HG03066 (cell line): Measurements from ENCODE around the gene TBX2.

ENCODE experiments used
- ATAC-seq: cut with Tn5 transposase; IDR thresholded peaks from one replicate; pipeline ENCODE4 v1.9.1; 2021; ENCODE audit warnings: low read depth; ENCODE audit not compliant: unreplicated experiment

The TBX2 gene

DNA sequence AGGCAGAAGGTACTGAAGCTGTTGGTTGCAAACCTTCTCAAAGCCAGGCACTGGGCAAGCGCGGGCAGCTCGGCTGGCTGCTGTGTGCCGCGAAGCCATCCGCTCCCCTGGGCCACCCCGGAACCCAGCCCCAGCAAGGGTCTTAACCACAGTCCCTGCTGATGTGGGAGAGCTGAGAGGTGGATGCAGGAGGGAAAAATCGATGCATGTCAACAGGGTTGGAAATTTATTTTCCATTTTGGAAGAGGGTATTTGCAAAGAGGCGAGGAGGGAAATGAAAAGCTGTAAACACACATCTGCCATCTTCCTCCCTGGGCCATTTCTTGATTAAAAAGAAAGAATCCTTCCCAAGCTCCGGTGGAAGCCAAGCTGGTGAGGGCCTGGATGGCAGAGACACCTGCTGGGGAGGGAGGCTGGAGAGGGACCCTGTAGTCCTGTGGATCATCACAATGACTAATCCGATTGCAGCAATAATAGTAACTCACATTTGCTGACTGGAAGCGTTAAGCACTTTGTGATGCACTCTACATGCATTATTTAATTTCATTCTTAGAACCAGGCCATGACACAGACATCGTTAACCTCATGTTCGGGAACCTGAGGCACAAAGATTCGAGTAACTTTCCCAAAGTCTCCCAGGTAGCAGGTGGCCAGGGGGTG lies 13.9 kb upstream of the TBX2 start:
- no peak for ATAC-seq

DNA sequence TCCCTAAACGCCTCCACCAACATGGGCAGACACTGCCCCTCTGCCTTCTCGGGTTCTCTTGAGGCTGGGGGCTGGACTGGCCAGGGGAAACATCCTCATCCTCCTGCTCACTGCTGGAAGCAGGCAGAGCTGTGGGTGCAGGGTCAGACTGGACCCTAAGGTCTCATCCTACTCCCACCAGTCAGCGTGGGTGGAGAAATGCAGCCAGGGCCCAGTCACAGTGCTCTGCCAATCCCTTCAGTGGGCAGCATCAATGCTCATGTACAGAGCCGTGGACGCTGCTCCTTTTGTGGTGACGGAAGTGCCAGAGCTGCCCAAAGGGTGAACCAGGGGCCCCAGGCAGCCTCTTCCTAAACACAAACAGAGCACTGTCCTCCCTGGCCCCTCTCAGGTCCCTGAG lies 13.4 kb upstream of the TBX2 start:
- ATAC-seq = no peak

DNA sequence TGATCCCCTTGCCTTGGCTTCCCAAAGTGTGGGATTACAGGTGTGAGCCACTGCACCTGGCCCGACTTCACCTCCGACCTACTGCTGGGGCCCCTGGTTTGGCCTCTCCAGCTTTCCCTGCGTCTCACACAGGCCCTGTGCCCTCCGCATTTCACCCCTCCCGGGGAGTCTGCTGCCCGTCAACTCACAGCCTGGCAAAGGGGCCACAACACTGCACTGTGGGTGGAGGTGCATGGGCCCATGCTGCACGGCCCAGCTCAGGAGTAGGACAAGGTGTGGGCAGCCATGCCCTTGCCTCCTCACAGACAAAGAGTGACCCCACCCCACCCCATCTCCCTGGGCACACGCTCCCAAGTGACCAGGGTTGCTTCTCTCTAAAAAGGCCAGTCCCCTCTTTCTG lies 12.6 kb upstream of the TBX2 start:
- ATAC-seq = no peak

DNA sequence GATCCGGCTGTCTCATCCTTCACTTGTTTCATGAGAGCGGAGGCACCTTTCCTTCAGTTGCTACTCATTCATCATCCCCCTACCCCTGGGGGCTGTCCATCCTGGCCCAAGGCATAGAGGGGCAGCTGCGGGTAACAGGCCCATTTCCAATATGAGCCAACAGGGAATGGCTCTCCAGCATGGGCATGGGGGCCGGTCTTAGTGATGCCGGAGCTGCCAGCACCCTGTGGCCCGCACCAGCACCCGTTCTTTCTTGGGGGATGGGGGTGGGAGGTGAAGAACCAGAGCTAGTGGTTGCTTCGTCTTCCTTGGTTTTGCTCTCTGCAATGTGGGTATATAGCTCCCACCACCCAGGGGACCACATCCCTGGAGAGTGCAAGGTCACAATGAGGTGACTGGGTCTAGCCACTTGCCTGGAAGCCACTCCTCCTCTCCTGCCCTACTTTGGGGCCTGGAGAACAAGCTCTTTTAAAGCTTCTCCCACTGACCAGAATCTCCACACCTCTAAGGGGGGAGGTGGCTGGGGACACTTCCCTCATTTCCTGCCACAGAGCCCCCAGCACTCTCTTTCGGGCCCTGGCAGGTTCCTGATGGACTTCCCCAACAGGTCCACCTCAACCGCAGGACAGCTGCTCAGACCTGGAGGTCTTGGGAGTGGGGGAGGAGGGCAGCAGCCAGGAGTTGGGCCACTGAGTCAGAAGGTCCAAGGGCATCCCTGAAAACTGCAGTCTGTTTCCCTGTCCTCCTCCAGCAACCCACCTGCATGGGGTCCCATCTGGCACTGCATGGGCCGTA lies 11.9 kb upstream of the TBX2 start:
- ATAC-seq = no peak

DNA sequence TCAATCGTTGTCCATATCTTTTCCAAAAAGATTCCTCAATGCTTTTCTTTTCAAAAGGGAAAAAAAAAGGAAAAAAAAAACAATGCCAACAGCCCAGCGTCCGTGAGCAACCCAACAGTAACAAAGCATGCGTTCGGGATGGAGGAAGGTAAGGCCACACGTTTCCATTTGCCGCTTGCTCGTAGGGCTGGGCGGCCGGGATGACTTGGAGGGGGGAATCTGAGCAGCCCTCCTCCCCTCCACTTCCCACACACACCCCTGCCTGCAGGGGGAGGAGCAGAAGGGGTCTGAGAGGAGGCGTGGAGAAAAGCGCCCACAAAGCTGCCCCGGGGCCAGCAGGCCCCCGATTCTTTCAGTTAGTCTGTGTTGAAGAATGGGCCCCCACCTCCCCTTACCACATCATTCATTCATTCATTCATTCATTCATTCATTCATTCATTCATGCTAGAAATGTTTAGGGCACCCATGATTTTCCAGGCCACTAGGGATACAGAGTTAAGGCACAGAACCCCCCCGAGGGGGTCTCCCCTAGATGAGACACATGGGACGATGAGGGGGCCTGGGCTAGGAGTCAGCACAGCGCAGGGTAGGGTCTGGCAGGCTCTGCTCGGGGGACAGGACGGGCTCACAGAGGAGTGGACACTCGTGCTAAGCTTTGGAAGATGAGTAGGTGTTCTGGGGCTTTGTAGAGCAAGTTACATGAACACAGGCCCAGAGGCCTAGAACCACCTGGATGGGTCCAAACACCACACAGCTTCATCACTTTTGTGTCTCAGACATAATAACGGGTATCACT lies 10.9 kb upstream of the TBX2 start:
- no peak for ATAC-seq

DNA sequence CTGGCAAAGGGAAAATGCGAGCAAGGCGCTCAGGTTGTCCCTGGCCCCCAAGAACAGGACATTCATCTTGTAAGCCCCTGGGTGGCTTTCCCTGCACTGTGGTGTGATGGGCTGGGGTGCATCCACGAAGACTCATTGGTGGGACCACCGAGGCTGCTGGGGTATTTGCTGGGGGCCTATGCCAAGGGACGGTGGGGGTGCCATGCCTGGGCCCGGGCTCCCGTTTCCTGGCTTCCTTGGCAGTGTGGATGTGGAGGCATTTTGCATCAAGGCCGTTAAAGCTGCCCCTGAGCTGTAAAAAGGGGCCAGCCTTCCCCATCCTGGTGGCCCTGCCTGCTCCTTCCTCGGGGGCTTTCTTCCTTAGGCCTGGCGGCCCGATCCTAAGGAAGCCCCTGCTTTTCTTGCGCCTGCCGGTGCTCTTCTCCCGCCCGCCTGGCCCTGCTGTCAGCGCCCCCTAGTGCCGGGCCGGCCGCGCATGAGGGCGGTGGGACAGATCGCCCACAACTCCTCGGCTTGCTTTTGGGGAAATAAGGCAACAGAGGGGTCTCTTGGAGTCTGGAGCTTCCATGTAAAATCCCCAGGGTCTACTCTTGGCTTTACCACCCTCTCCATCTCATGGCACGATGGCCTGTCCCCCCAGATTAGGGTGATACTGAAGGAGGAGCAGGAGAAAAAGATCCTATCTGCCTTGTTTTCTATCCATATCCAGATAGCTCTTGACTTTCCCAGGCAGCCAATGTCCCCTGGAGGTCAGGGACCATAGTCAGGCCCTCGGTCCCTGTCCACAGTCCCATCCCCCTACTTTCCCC lies 9.8 kb upstream of the TBX2 start:
- ATAC-seq = no peak

DNA sequence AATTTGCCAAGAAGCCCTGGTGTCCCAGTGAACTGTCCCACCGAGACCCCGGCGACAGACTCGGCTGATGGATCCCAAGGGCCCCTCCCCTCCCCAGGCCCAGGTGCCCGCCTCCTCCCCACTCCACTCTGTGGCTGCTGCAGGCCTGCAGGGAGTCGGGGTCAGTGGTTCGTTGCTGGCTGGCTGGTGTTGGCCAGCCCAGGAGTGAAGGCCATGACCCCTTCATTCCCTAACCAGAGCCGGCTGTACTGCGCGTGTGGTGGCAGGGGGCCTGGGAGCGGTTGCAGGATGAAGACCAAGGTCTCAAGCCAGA lies 9.2 kb upstream of the TBX2 start:
- no peak for ATAC-seq

DNA sequence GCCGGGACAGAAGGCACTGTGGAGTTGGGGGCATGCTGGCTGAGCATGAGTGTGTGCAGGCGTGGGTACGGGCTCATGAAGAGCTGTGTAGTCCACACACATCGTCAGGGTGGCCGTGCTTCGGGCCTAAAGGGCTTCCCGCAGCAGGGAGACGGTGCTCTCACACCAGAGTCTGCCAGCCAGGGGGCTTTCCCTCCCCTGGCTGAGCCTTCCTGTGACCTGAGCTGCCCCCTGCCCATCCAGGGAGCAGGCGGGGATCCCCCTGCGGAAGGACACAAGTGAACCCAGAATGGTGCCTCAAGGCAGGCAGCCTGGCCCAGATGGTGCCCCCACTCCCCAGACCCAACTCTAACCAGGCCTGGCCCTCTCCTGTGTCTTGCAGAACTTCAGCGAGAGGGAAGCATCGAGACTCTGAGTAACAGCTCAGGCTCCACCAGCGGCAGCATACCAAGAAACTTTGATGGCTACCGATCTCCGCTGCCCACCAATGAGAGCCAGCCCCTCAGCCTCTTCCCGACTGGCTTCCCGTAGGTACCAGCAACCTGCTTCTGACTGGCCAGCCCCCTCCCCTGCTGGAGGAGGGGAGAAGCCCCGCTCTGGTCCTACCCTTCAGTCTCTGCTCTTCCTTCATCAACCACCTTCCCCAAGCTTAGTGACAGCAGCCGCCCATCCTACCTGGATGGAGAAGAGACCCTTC lies 7.9 kb upstream of the TBX2 start:
- ATAC-seq = no peak

DNA sequence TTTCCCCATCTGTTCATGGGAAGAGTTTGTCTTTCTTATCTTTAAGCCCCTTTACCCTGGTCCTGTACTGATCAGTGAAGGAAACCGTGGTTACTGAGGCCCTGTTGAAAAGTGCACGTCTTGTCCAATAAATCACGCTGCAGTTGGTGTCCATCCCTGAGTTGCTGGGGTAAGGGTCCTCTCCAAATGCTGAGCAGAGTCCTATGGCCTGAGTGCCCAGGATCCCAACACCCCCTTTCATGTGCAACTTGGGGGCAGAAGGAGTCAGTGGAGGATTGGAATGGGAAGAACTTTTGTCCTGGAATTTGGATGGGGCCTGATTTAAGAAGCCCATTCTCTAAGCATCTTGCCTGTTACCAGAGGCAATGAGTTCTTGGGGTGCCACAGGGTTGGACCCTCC lies 7.0 kb upstream of the TBX2 start:
- ATAC-seq = no peak

DNA sequence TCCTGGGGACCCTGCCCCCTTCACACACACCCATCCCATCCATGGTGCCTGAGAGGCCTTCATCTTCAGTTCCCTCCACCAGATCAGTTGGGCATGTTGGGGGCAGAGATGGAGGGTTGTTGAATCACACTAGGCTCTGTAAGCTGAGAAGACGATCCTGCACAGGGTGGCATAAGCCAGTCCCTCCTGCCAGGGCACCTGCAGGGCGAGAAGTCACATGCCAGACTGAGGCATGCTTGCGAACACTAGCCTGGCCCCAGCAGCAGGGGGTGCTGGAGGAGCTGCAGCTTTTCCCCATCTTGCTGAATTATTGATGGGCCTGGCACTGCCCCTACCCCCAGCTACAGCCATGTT lies 6.1 kb upstream of the TBX2 start:
- ATAC-seq = no peak

DNA sequence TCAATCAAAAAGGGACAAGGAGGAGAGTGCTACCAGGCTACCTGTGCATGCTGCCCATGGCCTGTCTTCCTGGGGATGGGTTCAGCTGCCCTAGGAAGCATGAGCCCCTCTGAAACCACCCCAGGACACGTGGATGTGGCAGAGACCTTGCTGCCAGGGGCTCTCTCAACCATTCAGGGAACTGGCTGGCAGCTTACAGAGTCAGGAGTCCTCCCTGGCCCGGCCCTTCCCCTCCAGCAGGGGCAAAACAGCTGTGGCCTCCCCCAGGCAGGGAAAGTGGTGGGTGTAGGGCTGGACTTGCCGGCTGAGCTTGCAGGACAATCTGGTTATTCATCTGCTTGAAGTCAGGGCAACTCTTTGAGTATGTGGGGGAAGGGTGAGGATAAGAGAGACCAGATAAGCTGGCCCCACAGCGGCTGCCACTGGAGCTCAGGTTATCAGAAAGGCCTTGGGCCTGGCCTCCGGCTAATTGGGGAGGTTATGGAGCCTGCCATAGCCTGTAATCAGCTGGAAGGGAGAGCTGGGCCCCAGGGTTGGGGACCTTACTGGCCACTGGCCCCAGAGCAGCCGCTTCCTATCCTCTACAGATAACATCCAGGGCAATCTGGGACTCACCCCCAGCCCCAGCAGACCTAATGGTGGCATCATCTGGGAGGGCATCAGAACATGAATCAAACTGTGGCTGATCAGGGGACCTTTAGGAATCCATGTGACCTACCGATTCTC lies 5.6 kb upstream of the TBX2 start:
- no peak for ATAC-seq

DNA sequence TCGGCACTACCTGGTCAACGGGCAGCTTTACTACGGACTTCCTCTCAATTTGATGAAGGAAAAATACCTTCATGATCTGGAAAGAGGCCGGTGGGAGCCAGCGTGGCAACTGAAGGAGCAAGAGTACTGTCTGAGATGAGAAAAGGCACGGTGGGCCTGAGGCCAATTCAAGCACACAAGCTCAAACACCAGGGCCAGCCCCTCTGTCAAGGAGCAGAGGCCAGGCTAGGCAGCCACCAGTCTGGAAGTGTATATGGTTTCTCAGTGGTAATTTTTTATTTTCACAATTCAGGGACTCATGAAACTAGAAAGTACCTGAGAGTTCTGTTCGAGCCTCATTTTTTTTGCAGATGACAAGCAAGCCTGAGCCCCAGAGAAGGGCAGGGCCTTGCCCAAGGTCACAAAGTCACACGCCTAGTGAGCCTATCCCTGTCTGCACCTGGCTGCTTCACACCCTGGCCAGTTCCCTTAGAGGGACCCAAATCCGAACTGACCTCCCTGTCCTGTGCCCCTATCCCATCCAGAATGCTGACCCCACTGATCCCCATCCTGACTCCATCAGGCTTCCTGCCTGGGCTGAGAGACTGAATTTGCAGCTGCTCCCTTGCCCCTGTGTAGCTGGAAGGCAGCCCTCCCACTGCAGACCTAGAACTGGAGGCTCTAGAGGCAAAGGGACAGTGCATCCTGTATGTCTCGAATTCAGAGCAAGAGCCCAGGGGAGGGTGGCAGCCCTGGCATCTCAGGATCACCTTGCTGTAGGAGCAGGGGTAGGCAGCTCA lies 4.8 kb upstream of the TBX2 start:
- ATAC-seq = no peak

DNA sequence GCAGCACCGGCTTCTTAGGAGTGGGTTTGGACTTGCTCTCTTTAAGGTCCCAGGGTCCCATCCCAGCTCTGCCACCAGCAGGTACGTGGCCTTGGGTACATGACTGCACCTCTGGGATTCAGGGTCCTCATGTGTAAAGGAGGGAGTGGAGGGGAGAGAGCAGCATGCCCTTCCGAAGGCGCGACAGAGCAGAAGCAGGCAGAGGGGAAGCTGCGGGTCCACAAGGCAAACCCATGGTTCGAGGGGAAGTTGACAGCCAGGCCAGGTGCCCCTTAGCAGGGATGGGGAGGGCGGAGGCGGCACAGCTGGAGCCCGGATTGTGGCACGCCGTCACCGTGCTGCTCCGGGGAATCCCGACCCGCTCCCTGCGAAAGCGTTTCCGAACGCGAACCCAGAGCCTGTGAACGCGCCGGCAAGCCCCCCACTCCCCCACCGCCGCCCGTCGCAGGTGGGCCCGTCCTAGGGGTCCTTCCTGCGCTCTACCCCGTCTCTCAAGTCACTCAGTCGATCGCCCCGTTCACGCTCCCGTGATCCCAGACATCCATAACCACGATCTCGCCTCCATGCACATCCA lies 4.1 kb upstream of the TBX2 start:
- no peak for ATAC-seq

DNA sequence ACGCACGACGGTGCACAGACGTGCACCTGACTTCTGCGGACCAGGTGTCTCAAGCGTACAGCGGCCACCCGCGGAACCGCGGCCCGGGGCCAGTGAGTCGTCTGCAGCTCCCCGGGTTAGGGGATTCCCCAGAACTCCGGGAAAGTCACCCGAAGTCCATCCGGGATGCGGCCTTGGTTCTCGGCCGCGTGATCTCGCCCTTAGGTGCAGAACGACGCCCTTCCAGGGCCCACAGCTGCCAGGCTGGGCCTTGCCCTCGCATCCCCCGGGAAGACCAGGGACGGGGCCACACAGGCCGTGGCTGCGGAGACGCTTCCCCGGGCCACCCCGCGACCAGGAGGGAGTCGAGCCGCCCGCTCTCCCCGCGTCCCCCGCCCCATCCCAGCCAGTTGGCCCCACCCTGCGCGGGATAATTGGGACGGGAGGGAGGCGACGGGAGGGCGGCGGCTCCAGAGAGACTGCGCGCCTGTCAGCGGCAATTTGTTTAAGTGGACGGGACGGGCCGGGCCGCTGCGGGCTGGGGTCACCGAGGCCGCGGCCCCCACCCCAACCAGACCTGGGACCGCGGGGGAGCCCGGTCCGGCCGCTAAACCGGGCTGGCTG lies 3.6 kb upstream of the TBX2 start:
- ATAC-seq = no peak

DNA sequence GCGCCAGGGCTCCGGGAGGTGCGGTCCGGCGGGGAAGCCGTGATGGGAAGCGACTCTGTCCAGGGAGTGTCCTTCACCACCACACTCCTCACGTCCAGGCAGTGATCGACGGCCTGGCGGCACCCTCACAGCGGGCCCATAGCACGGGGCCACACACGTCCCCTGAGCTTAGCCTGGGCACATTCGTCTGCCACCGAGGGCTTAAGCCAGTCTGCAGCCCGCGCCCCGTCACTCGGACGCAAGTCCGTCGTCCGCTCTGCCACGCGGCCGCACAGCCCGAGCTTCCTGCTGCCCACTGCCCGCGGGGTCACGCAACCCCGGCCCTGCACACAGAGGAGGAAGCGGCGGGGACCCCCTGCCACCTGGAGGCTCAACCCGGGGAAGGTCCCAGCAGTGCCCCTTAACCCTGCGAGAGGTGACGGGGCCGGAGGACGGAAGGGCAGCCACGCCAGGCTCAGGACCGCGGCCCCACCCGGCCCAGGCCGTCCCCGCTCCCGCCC lies 3.0 kb upstream of the TBX2 start:
- no peak for ATAC-seq

DNA sequence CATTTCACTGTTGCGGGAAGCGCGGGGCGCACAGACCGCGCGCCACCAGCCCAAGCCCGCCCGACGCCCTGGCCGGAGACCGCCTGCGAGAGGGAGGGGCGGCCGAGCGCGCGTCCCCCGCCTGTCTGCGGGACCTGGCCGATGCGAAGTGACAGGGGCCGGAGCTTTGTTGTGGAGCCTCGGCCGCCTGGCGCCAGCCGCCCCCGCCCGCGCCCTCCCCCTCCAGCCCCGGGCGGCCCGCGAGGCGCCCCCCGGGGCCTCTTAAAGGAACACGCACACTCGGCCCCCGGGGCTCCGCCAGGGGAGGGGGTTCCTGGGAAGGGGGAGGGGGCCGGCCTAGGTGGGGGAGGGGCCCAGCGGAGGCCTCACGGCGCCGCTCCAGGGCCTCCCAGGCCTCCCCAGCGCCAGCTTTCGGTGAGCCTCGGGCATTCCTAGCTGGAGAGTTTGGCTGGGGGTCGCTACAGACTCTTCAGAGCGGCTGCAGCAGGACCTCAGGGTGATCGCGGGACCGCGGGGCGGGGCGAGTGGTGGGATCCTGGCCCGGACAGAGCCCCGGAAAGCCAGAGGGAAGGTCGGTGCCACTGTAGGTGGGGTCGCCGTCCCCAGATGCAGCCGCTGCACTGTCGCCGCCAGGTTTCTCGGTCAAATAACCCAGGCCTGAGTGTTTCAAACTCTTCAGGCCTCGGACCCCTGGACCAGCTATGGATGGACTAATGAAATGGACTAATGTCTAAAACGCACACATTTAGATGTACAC lies 2.4 kb upstream of the TBX2 start:
- ATAC-seq = no peak

DNA sequence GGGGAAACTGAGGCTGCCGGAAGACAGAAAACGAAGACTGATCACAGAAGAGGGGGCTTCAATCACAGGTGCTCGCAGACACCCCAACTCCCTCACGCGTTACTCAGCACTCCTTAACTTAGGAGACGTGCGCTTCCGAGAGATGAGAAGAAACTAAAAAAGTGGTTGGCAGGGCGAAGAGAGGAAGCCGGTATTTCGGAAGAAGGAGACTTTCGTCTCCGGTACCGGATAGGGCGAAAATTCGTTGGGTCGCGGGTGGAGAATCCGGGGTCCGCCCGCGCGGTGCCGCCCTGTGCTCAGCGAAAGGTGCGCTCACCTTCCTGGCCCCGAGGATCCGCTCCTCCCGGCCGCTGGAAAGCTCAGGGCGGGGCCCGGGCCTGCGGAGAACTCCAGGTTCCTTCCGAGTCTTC lies 917 bp upstream of the TBX2 start:
- ATAC-seq = no peak
